ENCODE measurements around the gene NOS1AP.
"Not testable (repeated sequence)": the region's sequence is repeated elsewhere in the genome, so short reads cannot be mapped to it uniquely, and the experiment has no call there.

Gene NOS1AP

DNA sequence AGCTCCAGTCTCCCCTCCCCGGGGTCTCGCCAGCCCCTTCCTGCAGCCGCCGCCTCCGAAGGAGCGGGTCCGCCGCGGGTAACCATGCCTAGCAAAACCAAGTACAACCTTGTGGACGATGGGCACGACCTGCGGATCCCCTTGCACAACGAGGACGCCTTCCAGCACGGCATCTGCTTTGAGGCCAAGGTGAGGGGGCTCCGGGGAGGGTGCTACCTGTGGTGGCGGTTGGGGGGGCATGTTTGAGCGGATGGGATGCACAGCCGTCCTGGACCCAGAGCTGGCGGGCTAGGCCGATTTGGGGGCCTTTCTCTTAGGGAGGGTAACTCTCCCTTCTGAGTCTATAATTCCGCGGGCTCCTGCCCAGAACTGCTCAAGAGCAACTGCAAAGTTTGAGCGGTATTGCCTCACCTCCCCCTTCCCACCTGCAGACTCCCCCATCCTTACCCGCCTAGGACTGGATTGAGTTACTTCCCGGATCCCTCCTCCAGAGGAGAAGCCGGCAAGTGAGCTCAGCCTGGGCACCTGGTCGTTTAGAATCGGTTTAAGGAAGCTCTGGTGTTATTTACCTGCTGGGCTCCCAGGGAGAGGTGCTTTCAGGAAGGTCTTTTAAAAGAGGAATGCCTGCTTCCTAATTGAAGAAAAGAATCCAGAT lies 730 bp downstream of the NOS1AP start:
- Mint-ChIP-seq H3K4me1 (ENCODE audit: low read depth) (peaks cover 5% of the 10 kb centered on the region), H3K4me3 (peak overlapping the region; percentile 76), H3K27me3 (ENCODE audit: low read depth) (peaks cover 76% of the 10 kb centered on the region), H3K27ac (no peak overlapping the region), H3K36me3 (ENCODE audit: low read depth) (no peaks in the 10 kb centered on the region), H3K9me3 (no peaks in the 10 kb centered on the region)

DNA sequence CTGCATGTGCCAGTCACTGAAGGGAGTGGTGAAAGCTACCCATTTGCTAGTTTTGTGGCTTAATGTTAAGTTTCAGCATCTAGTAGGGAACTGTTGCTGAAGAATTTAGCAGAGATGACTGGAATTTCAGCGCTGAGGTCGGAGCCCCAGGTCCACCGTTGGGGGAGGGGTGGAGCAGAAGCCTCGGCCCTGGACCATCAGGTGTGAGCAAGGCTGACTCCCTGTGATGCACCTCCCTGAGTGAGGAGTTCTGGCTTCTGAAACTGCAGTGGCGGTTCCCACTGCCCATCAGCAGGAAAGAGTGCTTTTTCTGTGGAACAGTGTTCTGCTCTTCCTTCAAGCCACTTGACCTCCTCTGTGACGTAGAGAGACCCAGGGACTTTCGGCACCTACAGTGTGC lies 1.3 kb downstream of the NOS1AP start:
- Mint-ChIP-seq H3K4me1 (ENCODE audit: low read depth) (peaks cover 5% of the 10 kb centered on the region), H3K27me3 (ENCODE audit: low read depth) (peaks cover 77% of the 10 kb centered on the region), H3K27ac (no peak overlapping the region), H3K9me3 (no peaks in the 10 kb centered on the region), H3K4me3 (peak overlapping the region; percentile 76), H3K36me3 (ENCODE audit: low read depth) (no peaks in the 10 kb centered on the region)

DNA sequence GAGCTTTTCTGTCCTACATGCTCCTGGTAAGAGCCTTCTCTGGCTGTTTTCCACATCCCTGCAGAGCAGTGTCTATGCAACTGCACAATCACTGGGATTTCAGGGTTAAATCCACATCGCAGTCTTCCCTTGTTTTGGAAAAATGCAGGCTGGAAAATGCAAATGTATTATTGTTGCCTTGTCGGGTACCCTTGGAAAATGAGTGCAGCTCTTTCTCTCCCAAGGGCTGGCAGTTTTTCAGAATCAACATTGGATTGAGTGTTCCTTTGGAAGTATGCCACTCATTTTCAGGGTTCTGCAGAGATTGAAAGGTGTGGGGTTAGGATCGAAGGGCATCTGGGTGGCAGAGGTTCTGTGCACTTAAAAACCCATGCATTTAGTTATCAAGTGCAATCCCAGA lies 3.2 kb downstream of the NOS1AP start:
- H3K4me1 Mint-ChIP-seq (ENCODE audit: low read depth), result peaks cover 5% of the 10 kb centered on the region
- no peaks in the 10 kb centered on the region for H3K9me3 Mint-ChIP-seq
- no peak overlapping the region for H3K27ac Mint-ChIP-seq
- H3K4me3 Mint-ChIP-seq, result no peak overlapping the region
- H3K27me3 Mint-ChIP-seq (ENCODE audit: low read depth), result peaks cover 69% of the 10 kb centered on the region
- H3K36me3 Mint-ChIP-seq (ENCODE audit: low read depth), result no peaks in the 10 kb centered on the region

DNA sequence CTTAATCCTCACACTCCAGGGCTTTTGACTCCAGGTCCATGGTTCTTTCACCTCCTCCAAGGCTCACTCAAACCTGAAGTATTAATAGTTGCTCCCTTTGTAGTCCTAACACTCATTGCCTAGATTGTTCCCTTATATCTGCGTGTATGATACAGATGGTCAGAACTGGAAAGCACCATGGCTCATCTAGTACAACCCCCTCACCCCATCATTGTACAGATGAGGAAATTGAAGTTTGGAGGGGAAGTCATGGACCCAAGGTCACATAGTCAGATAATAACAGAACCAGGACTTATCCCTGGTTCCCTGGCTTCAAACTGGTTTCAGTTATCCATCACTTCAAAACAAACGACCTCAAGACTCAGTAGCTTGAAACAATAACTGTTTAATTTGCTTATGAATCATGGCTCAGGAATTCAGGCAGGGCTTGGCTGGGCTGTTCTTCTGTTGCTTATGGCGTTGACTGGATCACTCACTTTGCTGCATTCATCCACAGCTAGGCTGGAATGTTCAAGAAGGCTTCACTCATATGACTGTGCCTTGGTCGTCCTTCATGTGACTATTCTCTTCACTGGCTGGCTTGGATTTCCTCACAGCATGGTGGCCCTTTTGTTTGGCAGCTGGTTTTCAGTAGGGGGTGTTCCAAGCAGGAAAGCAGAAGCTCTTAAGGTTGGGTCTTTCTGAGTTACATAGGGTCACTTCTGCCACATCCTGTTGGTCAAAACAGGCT lies 5.0 kb downstream of the NOS1AP start:
- peaks cover 69% of the 10 kb centered on the region for H3K27me3 Mint-ChIP-seq (ENCODE audit: low read depth)
- no peak overlapping the region for H3K27ac Mint-ChIP-seq
- H3K4me3 Mint-ChIP-seq, result no peak overlapping the region
- no peaks in the 10 kb centered on the region for H3K36me3 Mint-ChIP-seq (ENCODE audit: low read depth)
- peaks cover 3% of the 10 kb centered on the region for H3K4me1 Mint-ChIP-seq (ENCODE audit: low read depth)
- no peaks in the 10 kb centered on the region for H3K9me3 Mint-ChIP-seq

- no peaks in the 10 kb centered on the region for H3K4me1 Mint-ChIP-seq (ENCODE audit: low read depth)
- H3K36me3 Mint-ChIP-seq (ENCODE audit: low read depth), result no peaks in the 10 kb centered on the region
- peaks cover 60% of the 10 kb centered on the region for H3K27me3 Mint-ChIP-seq (ENCODE audit: low read depth)
- H3K4me3 Mint-ChIP-seq, result no peak overlapping the region
- no peak overlapping the region for H3K27ac Mint-ChIP-seq
- H3K9me3 Mint-ChIP-seq, result no peaks in the 10 kb centered on the region
Measured at GRCh38 chr1:162075862-162076261, 6.4 kb downstream of the NOS1AP start.

DNA sequence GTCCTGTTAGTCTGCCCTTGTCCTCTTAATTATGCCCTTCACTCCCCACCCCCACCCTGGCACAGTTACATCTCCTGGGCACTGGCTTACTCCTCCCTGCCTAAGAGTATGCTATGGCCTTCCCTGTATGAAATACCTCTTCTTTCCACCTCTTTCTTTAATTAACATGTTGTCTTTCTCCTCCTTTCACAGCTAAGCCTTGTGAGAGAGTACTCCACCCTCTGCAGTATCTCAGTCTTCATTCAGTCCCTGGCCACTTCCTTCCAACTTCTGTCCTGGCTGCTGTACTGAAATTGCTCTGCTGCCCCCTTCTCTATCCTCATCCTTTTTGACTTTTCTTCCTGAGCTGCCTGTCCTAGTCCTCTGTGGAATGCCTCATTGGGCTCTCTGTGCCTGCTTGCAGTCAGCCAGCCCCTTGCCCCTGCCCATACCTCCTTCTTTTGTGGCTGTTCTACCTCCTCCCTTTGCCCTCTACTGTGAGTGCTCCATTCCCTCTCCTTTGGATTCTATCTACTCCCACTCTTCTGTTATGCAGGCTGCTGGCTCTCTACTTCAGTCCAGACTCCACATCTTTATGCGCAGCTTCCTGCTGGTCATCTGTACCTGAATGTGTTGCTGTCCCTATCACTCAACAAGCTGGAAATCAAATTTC lies 8.3 kb downstream of the NOS1AP start:
- H3K4me3 Mint-ChIP-seq, result no peak overlapping the region
- H3K27me3 Mint-ChIP-seq (ENCODE audit: low read depth), result peaks cover 50% of the 10 kb centered on the region
- no peaks in the 10 kb centered on the region for H3K9me3 Mint-ChIP-seq
- no peaks in the 10 kb centered on the region for H3K4me1 Mint-ChIP-seq (ENCODE audit: low read depth)
- no peak overlapping the region for H3K27ac Mint-ChIP-seq
- no peaks in the 10 kb centered on the region for H3K36me3 Mint-ChIP-seq (ENCODE audit: low read depth)

GRCh38 chr1:162079030-162079429 lies 9.5 kb downstream of the NOS1AP start:
- Mint-ChIP-seq H3K9me3 (peaks cover 2% of the 10 kb centered on the region), H3K4me1 (ENCODE audit: low read depth) (no peaks in the 10 kb centered on the region), H3K27me3 (ENCODE audit: low read depth) (peaks cover 43% of the 10 kb centered on the region), H3K4me3 (no peak overlapping the region), H3K36me3 (ENCODE audit: low read depth) (no peaks in the 10 kb centered on the region), H3K27ac (no peak overlapping the region)

DNA sequence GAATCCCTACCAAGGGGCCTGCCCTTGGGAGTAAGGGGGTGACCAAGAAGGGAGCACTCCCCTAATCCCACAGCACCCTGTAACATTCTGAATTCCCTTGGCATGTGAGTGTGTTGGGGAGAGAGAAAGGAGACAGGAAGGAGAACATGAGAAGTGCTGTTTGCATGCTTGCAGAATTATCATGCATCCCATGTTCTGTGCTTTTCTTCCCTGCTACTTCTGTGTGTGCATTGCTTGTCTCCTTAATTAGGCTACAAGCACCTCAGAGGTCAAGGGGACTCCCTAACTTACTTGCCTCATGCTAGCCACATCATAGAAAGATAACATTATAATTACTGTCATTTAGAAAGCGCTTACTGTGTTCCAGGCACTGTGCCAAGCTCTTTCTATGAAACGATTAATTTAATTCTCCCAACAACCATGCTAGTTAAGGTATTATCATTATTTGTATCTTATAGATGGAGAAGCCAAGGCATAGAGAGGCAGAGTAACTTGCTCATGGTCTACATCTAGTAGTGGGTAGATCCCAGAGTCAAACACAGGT lies 11.1 kb downstream of the NOS1AP start:
- Mint-ChIP-seq H3K9me3 (peaks cover 4% of the 10 kb centered on the region), H3K36me3 (ENCODE audit: low read depth) (no peaks in the 10 kb centered on the region), H3K4me1 (ENCODE audit: low read depth) (no peaks in the 10 kb centered on the region), H3K4me3 (no peak overlapping the region), H3K27ac (no peak overlapping the region), H3K27me3 (ENCODE audit: low read depth) (peaks cover 37% of the 10 kb centered on the region)

- Mint-ChIP-seq H3K27ac (no peak overlapping the region), H3K4me3 (no peak overlapping the region), H3K4me1 (ENCODE audit: low read depth) (no peaks in the 10 kb centered on the region), H3K36me3 (ENCODE audit: low read depth) (no peaks in the 10 kb centered on the region), H3K9me3 (peaks cover 4% of the 10 kb centered on the region), H3K27me3 (ENCODE audit: low read depth) (peaks cover 37% of the 10 kb centered on the region)
Measured at GRCh38 chr1:162081316-162081715, 11.8 kb downstream of the NOS1AP start.

DNA sequence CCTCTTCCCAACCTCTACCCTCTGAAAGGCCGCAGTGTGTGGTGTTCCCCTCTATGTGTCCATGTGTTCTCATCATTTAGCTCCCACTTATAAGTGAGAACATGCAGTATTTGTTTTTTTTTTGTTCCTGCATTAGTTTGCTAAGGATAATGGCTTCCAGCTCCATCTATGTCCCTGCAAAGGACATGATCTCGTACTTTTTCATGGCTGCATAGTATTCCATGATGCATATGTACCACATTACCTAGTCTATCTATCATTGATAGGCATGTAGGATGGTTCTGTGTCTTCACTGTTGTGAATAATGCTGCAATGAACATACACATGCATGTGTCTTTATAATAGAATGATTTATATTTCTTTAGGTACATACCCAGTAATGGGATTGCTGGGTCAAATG lies 12.6 kb downstream of the NOS1AP start:
- not testable (repeated sequence) for H3K4me3 Mint-ChIP-seq, H3K9me3 Mint-ChIP-seq
- peaks cover 37% of the 10 kb centered on the region for H3K27me3 Mint-ChIP-seq (ENCODE audit: low read depth)

GRCh38 chr1:162083273-162083672 lies 13.8 kb downstream of the NOS1AP start:
- H3K9me3 Mint-ChIP-seq, result peaks cover 4% of the 10 kb centered on the region
- H3K4me1 Mint-ChIP-seq (ENCODE audit: low read depth), result no peaks in the 10 kb centered on the region
- peaks cover 26% of the 10 kb centered on the region for H3K27me3 Mint-ChIP-seq (ENCODE audit: low read depth)
- H3K27ac Mint-ChIP-seq, result no peak overlapping the region
- no peaks in the 10 kb centered on the region for H3K36me3 Mint-ChIP-seq (ENCODE audit: low read depth)
- H3K4me3 Mint-ChIP-seq, result no peak overlapping the region

More for the DNA sequence above, 12.6 kb downstream of the NOS1AP start:
- not testable (repeated sequence) for H3K27ac Mint-ChIP-seq; H3K4me1 Mint-ChIP-seq (ENCODE audit: low read depth); H3K36me3 Mint-ChIP-seq (ENCODE audit: low read depth)

DNA sequence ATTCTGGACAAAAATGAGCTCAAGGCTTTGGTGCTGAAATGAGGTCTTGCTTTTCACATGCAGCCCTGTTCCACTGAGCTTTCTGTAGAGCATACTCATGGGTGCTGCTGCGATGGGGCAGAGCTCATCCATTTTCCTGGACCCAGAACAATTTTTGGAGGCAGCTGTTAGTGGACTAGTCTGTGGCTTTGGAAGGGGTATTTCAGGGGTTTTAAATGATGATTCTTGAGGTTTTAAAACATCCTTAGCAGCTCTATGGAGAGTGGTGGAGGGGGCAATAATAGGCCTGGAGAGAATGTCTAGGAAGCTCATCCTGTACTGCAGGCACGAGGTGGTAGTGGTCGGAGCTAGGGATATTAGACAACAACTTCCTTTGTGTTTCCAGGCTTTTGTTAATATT lies 16.5 kb downstream of the NOS1AP start:
- no peaks in the 10 kb centered on the region for H3K4me1 Mint-ChIP-seq (ENCODE audit: low read depth)
- H3K36me3 Mint-ChIP-seq (ENCODE audit: low read depth), result no peaks in the 10 kb centered on the region
- no peak overlapping the region for H3K27ac Mint-ChIP-seq
- H3K9me3 Mint-ChIP-seq, result peaks cover 4% of the 10 kb centered on the region
- no peak overlapping the region for H3K4me3 Mint-ChIP-seq
- peaks cover 21% of the 10 kb centered on the region for H3K27me3 Mint-ChIP-seq (ENCODE audit: low read depth)

DNA sequence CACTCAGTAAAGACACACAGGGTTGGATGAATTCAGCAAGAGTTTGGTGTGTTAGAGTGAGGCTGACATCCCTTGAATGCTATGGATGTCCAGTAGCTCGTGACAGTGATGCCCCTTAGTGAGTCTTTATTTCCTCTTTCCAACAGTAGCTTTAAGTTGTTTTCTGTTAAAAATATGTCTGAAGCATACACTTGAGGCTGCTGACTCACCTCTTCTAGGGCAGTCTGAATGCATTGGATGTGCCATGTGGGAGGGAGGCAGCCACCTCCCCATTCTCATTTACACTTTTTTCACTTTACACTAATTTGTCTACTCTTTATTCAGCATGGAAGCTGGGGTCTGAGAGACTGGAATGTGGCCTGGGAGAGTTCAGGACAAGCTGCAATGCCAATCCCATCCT lies 17.6 kb downstream of the NOS1AP start:
- peaks cover 4% of the 10 kb centered on the region for H3K9me3 Mint-ChIP-seq
- H3K36me3 Mint-ChIP-seq (ENCODE audit: low read depth), result no peaks in the 10 kb centered on the region
- peaks cover 27% of the 10 kb centered on the region for H3K27me3 Mint-ChIP-seq (ENCODE audit: low read depth)
- no peaks in the 10 kb centered on the region for H3K4me1 Mint-ChIP-seq (ENCODE audit: low read depth)
- no peak overlapping the region for H3K27ac Mint-ChIP-seq
- no peak overlapping the region for H3K4me3 Mint-ChIP-seq

DNA sequence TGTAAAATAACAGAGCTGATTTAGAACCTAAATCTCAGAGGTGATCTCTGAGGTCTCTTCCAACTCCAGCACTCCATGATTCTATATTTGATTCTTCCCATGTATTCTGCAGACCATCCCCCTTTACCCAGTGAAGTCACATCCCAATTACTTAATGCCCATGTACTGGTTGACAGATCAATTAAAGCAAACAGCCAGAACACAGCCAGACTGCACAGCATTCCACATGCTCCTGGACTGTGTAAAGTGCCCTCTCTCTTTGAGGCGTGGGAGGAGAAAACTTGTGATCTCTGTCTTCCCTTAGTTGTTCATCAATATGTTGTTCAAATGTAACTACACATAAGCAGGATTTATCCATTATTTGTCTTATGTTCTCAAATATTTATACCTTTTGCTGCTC lies 18.1 kb downstream of the NOS1AP start:
- H3K9me3 Mint-ChIP-seq, result peaks cover 4% of the 10 kb centered on the region
- no peaks in the 10 kb centered on the region for H3K36me3 Mint-ChIP-seq (ENCODE audit: low read depth)
- peaks cover 28% of the 10 kb centered on the region for H3K27me3 Mint-ChIP-seq (ENCODE audit: low read depth)

More for the DNA sequence above, 18.1 kb downstream of the NOS1AP start:
- Mint-ChIP-seq H3K4me3 (no peak overlapping the region), H3K4me1 (ENCODE audit: low read depth) (no peaks in the 10 kb centered on the region), H3K27ac (no peak overlapping the region)
